Right renal cortex interstitium (tissue), 3 donors: Measurements from ENCODE around the gene SCP2. TPM values are rescaled to one million over a fixed set of nuclear protein-coding genes. Genes with fewer than 3 reads are reported as not detected.

Source experiments
- DNase-seq, 3 donors: peaks; one replicate each; pipeline ENCODE4 v3.0.0-alpha.2; 2013; ENCODE audit warnings: low read depth in 3 of 3, low spot score in 2 of 3
- polyA plus RNA-seq, 3 donors: library from polyadenylated mRNA; unstranded; fragments of 120-200 nt; gene quantifications; one replicate each; pipeline ENCODE4 v1.2.1, GENCODE V29; 2013; ENCODE audit not compliant: insufficient read length in 3 of 3

SCP2 gene
- polyA plus RNA-seq, 3 donors, result 236 to 247 (median 241) TPM

DNA sequence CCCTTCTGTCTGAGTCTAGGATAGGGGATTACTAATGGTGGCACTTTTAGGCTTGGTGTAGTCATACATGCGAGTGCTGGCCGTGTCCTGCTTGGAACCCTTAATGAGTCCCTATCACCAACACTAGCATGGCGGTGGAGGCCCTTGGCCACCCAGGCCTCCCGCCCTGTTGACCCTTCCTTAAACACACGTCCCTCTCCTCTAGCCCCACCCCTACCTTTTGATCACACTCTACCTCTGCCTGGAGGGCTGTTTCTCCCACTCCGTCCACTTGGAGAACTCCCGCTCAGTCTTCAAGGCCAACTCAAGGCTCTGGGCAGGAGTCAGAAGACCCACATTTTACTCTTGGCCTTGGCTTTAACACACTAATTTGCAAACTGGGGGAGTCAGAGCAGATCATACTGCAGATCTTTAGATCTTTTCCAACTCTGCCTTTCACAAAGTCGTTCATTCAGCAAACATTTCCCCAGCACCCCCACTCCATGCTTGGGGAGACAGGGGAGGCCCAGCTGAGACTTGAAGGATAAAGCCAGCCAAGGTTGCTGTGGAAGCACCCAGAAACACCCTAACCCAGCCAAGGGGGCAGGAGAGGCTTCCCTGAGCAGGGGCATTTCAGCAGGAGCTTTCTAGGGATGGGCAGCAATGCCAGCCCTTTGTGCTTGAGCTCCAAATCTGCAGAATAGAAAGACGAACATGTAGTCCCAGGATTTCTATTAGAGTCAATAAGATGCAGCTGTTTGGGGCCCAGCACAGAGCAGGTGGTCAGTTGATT lies 136.9 kb downstream of the SCP2 start:
- no peak for DNase-seq

DNA sequence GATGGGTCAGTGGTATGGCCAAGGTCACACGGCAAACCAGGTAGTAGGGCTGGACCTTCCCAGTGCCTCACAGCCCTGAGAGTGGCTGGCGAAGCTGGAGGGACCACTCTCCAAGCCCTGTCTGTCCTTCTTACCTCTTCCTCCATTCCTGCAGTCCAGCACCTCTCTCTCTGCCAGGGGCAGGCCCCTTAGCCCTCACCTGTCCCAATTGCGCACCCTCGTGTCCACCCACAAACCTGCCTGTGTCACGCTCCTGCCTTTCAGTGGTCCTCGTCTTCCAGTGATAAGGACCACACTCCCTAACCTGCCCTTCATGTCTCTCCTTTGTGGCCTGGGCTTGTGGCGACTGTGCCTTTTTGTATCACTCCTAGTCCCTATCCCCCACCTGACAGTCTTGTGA lies 138.3 kb downstream of the SCP2 start:
- DNase-seq, result no peak

GRCh38 chr1:53066488-53066887 lies 139.4 kb downstream of the SCP2 start:
- no peak for DNase-seq

DNA sequence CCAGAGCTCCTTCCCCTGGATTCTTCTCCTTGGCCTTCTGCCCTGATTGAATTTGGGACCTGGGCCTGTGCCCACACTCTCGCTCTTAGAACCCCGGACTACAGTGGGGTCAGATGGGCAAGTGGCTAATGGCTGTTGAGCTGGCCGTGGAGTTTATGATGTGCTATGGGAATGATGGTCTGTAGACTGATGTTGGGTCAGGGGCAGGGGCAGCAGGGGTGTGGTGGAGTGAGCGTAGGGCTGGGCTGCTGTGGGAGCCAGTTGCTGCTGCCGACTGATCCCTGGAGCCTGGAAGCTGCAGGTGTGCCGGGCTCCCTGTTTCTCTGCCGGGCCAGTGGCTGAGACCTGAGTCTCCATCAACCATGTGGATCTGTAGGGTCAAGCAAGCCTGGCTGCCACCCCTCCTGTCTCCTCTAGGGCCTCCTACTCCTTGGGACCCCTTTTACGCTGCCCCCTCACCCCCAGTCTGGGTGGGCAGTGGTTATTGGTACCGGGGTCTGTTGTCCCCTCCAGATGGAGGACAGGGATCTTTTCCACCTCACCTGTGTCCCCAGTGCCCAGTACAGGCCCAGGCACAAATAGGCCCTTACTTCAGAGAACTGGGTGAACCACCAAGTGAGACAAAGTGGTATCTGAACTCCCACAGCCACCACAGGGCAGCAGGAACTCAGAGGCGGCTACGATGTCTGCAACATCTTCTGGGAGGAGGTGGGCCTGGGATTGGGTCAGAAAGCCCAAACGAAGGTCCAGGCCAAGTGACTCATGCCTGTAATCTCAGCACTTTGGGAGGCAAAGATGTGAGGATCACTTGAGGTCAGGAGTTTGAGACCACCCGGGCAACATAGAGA lies 140.0 kb downstream of the SCP2 start:
- DNase-seq, result no peak

DNA sequence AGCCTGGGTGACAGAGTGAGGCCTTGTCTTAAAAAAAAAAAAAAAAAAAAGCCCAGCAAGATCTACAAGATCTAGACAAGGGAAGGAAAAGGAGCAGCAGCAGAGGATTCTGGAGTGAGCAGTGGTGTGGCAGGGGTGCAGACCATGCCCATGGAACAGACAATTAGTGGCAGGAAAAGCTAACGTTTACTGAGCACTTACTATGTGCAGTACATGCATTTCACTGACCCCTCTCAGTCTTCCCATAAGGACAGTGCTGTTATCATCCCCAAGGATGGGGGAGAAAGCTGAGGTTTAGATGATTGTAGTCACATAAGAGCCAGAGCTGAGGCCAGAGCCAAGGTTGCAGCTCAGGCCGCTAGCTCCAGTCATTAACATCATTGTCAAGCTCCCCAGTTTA lies 140.8 kb downstream of the SCP2 start:
- no peak for DNase-seq

- DNase-seq, result no peak
Observed at GRCh38 chr1:53068314-53069099, 141.4 kb downstream of the SCP2 start.

DNA sequence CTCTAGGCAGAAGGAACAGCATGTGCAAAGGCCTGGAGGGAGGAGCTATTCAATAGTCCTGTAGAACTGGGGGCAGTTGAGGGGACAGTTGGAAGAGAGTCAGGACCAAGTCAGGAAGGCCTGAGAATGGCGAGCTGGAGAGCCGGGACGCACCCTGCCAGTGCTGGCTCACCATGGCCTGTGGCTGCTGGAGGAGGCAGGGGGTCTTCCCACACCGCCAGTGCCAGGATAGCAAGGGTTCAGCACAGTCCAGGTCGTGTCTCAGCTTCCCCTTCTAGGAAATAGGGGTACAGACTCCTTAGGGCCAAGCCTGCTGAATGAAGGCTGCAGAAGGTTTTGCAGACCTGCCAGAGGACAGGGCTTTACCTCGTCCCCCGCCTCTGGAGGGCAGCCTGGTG lies 142.2 kb downstream of the SCP2 start:
- no peak for DNase-seq

GRCh38 chr1:53069663-53070327 lies 142.7 kb downstream of the SCP2 start:
- no peak for DNase-seq

DNA sequence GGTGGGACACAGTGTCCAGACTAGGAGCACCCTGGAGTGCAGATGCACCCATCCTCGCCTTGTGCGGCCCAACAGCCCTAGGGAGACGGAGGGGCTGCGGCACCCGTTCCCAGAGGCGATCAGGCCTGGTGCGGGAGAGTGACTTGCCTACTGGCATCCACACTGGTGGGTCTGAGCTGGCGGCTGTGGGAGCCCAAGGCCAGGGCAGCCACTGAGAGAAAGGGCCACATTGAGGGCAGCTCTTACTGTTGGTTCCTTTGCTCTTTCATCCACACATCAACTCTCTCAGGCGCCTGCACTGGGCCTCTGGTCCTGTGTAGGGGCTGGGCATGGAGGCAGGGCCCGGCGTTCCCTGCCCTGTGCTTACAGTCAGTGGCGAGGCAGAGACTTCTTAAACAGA lies 143.5 kb downstream of the SCP2 start:
- no peak for DNase-seq

DNA sequence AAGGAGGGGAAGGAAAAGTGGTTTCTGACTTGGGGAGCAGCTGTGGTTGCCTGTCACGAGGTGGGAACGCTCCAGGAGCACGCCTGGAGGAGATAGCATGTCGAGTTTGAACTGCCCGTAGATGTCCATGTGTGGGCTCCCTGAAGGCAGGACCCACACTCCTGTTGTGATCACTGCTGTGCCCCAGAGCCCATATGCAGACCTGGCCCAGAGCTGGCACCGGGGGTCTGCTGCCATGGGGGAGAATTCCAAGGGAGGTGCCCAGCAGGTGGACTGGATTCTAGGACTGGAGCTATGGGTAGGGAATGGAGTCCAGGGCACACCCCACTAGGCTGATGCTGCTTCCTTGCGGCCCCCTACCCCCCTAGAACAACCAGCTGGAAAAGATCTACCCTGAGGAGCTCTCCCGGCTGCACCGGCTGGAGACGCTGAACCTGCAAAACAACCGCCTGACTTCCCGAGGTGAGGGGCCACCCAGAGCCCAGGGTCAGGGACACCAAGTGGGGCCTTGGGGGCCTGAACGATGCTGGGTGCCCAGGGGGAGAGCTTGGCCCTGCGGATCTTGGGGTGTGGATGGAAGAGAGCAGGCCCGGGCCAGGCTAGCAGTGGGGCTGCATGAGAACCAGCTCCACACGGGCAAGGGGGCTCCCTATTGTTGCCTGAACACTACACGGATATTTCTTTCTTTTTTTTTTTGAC lies 144.2 kb downstream of the SCP2 start:
- no peak for DNase-seq

DNA sequence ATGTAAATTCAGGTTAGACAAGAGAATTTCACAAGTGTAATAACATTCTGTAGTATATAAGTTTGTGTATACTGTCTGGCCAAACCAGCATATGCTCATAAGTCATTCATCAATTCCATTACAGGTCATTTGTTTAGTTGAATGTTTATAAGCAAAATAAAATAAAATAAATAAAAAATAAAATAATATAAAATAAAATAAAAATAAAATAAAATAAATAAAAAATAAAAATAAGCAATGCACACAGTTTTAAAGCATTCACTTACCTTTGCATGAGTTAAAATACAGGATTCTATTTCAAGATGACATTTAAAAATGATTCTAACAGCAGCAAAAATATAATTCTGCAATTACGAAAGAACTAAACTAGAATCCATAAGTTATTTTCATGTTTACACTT lies 144.8 kb downstream of the SCP2 start:
- DNase-seq, result no peak

- DNase-seq, result no peak
Observed at GRCh38 chr1:53073287-53073686, 146.2 kb downstream of the SCP2 start.

GRCh38 chr1:53073868-53074311 lies 146.8 kb downstream of the SCP2 start:
- DNase-seq, result no peak

GRCh38 chr1:53074313-53075154 lies 147.5 kb downstream of the SCP2 start:
- no peak for DNase-seq

DNA sequence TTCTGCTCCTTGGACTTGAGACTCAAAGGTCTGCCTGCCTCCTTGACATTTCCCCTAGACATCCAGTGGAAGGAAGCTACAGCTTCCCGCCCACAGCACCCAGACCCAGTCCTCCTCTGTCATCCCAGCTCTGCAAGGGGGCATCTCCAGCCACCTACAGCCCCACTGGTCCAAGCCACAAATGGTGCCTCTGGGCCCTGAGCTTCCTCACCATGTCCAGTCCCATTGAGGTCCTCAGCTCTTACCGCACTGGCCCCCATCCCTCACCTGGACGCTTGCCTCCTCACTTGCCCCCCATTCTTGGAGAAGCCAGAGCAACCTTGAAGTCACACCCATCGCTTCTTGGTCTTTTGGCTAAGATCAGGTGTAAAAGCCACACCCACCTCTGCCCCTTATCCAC lies 148.1 kb downstream of the SCP2 start:
- DNase-seq, result no peak

DNA sequence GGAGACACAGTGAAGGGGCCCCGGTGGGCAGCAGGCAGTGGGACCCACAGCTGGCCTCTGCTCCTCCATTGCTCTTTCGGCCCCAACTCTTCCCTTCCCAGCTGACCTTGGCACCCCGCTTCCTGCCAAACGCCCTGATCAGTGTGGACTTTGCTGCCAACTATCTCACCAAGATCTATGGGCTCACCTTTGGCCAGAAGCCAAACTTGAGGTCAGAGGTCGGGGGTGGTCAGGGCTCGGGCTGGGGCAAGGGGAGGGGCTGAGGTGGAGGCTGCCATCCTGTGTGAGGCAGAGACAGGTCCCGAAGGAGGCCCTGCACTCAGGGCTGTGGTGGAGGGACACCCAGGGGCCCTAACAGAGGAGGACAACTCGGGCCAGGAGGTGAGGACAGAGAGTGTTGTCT lies 148.7 kb downstream of the SCP2 start:
- DNase-seq, result no peak

GRCh38 chr1:53076165-53076564 lies 149.1 kb downstream of the SCP2 start:
- no peak for DNase-seq

- DNase-seq, result no peak
Observed at GRCh38 chr1:53076721-53077598, 149.9 kb downstream of the SCP2 start.
